IPS DF 4.7 (cell line): ENCODE measurements around the gene ZDHHC18.
"Not testable (repeated sequence)": the region's sequence is repeated elsewhere in the genome, so short reads cannot be mapped to it uniquely, and the experiment has no call there.

Source experiments
- DNase-seq: peaks from one replicate; pipeline ENCODE4 v3.0.0-alpha.2; 2013; ENCODE audit warnings: low spot score; ENCODE audit errors: extremely low read depth

Gene ZDHHC18

GRCh38 chr1:26791148-26791547, 35.3 kb upstream of the ZDHHC18 start:
- no peak for DNase-seq

- DNase-seq, result no peak
These were observed 34.9 kb upstream of the ZDHHC18 start for GRCh38 chr1:26791626-26792025.

- DNase-seq, result no peak
These were observed 33.6 kb upstream of the ZDHHC18 start for GRCh38 chr1:26792924-26793323.

- no peak for DNase-seq
These were observed 32.1 kb upstream of the ZDHHC18 start for GRCh38 chr1:26794391-26794790.

GRCh38 chr1:26797627-26798026, 28.9 kb upstream of the ZDHHC18 start:
- no peak for DNase-seq

GRCh38 chr1:26799479-26800142, 26.9 kb upstream of the ZDHHC18 start:
- no peak for DNase-seq

GRCh38 chr1:26803932-26804331, 22.6 kb upstream of the ZDHHC18 start:
- not testable (repeated sequence) for DNase-seq

- DNase-seq, result not testable (repeated sequence)
These were observed 16.4 kb upstream of the ZDHHC18 start for GRCh38 chr1:26810105-26810504.

- no peak for DNase-seq
These were observed 15.4 kb upstream of the ZDHHC18 start for GRCh38 chr1:26811057-26811456.

- DNase-seq, result no peak
These were observed 14.8 kb upstream of the ZDHHC18 start for GRCh38 chr1:26811708-26812107.

- no peak for DNase-seq
These were observed 12.1 kb upstream of the ZDHHC18 start for GRCh38 chr1:26814377-26814776.

GRCh38 chr1:26814893-26815292, 11.6 kb upstream of the ZDHHC18 start:
- DNase-seq, result no peak

GRCh38 chr1:26820784-26821269, 5.7 kb upstream of the ZDHHC18 start:
- no peak for DNase-seq

- no peak for DNase-seq
These were observed 3.6 kb upstream of the ZDHHC18 start for GRCh38 chr1:26822737-26823395.

GRCh38 chr1:26824731-26825130, 1.8 kb upstream of the ZDHHC18 start:
- DNase-seq, result no peak

GRCh38 chr1:26827106-26827604, 667 bp downstream of the ZDHHC18 start:
- no peak for DNase-seq

- no peak for DNase-seq
These were observed 1.2 kb downstream of the ZDHHC18 start for GRCh38 chr1:26827663-26828062.

- DNase-seq, result no peak
These were observed 2.0 kb downstream of the ZDHHC18 start for GRCh38 chr1:26828411-26828991.

- no peak for DNase-seq
These were observed 2.9 kb downstream of the ZDHHC18 start for GRCh38 chr1:26829184-26829911.

- no peak for DNase-seq
These were observed 4.6 kb downstream of the ZDHHC18 start for GRCh38 chr1:26831059-26831458.

- no peak for DNase-seq
These were observed 5.2 kb downstream of the ZDHHC18 start for GRCh38 chr1:26831546-26832248.
